Activated naive CD4-positive, alpha-beta T cell treated with anti-CD3 and anti-CD28 coated beads, Interleukin-2, amount 50 U/mL, for 16 hours (primary cell): Measurements from ENCODE around the gene IRX1.

Experiments used
- DNase-seq: peaks from one replicate; pipeline ENCODE4 v3.0.0-alpha.2; 2020

The IRX1 gene

GRCh38 chr5:3595006-3595961 is at the start of gene IRX1:
IRX1 (plus strand) TSS chr5:3595832; CDS start chr5:3596106, 274 bp downstream.
- DNase-seq: no peak

DNA sequence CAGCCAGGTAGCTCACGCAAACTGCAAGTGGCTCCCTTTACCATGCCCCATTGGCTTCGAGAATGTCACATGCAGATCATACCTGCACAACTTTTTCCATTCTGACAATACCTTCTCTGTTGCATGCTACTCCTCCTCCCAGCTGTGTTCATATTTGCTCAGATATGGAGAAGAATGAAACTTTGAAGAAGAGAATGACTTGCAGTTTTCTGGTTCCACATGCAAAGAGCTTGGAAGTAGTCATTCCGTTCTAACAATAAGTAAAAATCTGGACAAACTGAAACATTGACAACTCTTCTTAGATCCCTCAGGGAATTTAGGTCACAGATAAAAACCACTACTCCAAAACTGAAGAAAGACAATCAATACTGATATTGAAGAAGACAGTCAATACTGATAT is 49.6 kb upstream of the IRX1 start:
- DNase-seq: no peak

GRCh38 chr5:3564116-3564515 is 31.5 kb upstream of the IRX1 start:
- DNase-seq: no peak

GRCh38 chr5:3564827-3565518 is 30.7 kb upstream of the IRX1 start:
- no peak for DNase-seq

GRCh38 chr5:3584724-3585531 is 10.7 kb upstream of the IRX1 start:
- DNase-seq: no peak

DNA sequence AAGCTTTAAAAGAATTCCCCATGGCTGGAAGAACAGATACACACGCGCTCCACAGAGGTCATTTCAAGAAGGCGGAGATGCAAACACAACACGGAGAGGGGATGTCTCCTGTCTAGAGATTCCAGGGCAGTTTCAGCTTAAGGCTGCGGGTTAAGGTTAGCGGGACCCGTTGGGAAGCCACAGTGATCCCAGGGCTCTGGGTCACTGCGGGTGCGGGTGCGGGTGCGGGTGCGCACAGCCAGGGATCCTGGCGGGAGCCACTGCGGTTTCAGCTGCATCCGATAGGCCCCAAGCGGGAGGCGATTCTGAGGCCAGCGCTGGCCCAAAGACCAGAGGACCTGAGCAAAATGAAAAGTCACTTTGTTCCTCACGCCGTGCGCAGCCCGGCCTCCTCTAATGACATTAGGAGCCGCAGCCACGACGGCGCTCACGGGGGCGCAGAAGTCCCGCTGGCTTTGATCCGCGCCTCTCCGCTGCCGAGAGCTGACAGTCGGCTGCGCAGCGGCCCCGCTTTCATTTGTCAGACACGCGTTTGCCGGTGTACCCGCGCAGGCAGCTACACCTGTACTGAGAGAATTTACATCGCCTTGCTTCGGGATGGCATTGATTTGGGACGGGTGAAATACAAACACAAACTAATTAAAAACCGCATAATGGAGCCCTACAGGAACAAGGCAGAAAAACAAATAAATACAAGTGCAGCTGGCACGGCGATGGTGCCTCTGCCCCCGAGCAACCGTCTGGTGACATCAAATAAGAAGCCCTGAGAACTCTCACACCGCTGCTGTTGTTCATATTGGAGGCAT is 5.3 kb upstream of the IRX1 start:
- no peak for DNase-seq

DNA sequence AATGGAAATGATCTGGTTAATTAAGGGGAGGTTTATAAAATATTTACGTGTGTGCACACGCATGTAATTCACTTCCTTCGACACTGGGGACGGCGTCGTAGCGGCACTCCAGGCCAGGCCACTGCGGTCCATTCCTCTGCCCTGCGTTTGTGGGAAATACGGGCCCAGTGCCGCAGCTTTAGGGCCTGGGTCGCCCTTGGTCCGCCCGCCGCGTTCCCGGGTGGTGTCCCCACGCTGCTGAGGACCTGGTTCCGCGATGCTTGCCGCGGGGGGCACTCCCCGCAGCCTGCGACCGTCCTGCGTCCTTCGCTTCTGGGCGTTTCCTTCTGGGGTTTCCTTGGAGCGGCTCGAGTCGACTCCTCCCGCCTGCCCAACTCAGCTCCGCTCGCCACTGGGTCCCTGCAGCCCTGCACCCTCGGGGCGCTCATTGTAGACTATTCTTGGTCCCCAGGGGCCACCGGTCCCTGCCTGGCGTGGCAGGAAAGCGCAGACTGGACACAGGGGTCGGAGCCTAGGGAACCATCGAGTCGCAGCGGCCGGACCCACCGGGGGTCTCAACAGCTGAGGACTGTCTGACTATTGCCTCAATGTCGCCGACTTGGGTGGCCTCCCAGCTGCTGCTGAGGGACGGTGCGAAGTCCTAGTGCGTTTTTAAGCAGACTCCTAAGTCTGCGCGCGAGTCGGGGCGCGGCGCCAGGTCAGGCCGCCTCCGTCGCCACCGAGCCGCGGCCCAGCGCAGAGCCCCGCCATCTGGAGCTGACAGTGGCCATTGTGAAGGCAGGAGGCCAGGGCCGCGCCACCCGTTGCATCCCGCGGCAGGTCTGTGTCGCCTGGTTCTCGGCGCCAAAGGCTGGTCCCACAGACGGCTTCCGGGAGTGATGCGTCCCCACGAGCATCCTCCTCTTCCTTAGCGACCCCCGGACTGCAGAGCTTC is 4.4 kb upstream of the IRX1 start:
- DNase-seq: no peak

DNA sequence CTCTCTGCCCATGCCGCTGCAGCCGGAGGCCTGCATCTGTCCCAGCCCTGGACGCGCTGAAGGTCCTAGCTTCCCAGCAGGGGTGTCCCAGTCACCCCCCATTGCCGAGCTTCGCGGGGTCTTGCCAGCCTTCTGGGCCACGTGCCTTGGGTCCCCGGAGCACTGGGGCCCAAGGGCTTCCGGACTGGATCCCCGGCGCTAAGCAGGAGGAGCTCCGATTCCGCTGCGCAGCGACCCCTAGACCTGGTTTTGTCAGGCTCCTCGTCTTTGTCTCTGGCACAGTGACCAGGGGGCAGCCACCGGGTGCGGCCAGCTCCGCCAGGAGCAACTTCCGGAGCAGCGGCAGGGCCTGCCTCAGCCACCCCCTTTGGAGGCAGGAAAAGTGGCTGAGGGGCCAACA is 3.3 kb upstream of the IRX1 start:
- DNase-seq: no peak

- no peak for DNase-seq
Observed at GRCh38 chr5:3593771-3594509, 1.7 kb upstream of the IRX1 start.

- DNase-seq: no peak
Observed at GRCh38 chr5:3594510-3595005, 1.1 kb upstream of the IRX1 start.

DNA sequence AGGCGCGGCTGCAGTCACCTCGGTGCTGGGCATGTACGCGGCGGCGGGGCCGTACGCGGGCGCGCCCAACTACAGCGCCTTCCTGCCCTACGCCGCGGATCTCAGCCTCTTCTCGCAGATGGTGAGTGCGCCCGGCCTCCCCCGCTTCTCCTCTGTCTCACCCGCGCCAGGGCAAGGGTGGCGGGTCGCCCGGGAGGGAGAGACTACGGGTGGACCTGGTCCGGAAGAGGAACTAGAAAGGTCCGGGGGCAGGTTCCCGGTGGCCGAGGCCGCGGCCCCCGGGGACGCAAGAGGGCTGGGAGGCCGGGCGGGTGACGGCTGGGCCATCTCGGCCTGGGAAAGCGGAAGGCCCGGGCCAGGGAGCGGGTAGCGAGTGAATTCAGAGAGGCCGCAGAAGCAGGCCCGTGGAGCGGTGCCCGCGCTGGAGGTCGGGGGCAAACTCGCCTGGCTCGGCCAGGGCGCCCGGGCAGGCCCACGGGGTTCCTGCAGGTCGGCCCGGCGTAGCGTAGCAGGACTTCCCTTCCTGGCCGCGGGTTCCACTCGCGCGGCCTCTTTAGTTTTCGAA is 711 bp downstream of the IRX1 start:
- no peak for DNase-seq

- no peak for DNase-seq
Observed at GRCh38 chr5:3596857-3597166, 1.2 kb downstream of the IRX1 start.

- DNase-seq: no peak
Observed at GRCh38 chr5:3597167-3598007, 1.8 kb downstream of the IRX1 start.

DNA sequence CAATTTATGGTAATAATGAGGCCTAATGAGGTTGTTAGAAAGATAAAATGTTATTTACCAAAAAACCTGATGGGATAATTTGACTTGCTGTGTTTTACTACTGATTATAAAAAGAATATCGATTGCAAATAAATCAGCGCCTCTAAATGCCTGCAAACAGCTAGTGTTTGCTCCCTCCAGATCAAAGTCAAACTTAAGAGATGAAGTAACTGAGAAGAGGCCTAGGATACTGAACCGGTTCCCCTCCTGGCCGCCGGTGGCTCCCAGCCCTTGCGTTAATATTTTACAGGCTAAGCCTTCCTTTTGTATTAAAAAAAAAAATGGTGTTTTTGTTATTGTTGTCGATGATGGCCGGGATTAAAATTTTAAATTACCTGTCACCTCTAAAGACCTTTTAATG is 2.6 kb downstream of the IRX1 start:
- DNase-seq: no peak

GRCh38 chr5:3598769-3599211 is 3.2 kb downstream of the IRX1 start:
- no peak for DNase-seq

- no peak for DNase-seq
Observed at GRCh38 chr5:3599226-3600105, 3.8 kb downstream of the IRX1 start.

DNA sequence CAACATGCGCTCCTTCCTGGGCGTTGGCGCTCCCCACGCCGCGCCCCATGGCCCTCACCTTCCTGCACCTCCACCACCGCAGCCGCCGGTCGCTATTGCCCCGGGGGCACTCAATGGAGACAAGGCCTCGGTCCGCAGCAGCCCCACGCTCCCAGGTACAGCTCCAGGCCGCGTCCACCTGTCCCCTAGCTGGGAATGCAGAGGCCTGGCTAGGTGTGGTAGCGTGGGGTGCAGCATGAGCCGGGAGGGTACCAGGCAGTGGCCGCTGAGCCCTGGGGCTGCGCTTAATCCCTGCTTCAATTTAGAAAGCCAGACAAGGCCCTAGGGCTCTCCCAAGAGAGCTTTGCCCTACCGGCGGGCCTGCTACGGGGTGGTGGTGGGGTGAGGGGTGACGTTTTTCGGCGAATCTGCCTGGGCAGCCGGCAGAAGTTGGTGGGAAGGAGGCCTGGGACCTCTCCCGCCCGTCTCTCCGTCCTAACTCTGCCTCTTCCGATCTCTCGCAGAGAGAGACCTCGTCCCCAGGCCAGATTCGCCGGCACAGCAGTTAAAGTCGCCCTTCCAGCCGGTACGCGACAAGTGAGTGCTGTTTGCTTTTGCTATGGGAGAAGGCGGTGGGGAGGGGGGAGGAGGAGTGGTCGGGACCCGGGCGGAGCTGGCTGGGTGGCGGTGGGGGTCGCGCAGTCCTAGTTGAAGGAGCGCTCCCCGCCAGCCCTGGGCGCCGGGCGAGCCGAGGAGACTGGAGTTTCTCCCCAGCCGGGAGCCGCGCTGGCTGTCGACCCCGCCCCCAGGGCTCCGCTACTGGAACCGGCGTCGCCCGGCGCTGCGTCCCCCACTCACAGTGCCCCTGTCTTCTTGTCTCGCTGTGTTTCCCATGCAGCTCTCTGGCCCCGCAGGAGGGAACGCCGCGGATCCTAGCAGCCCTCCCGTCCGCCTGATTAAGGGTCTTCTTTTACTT is 4.8 kb downstream of the IRX1 start:
- DNase-seq: no peak
